Mammary epithelial cell (primary cell): ENCODE results near the gene IFT57.

Experiments used
- EZH2 ChIP-seq: IDR thresholded peaks from 2 replicates; pipeline ENCODE4 v1.6.1; 2012; ENCODE audit warnings: low read length, inconsistent platforms, borderline replicate concordance
- TF ChIP-seq, protein P1 (sequence below), 2 donors: IDR thresholded peaks in 1 of 2; conservative IDR thresholded peaks in 1 of 2; 2 replicates each; pipeline ENCODE4 v1.5.1; 2011 to 2012; ENCODE audit warnings: inconsistent platforms in 2 of 2, low read length in 2 of 2, mild to moderate bottlenecking in 2 of 2, control low read depth in 1 of 2, low read depth in 1 of 2; ENCODE audit not compliant: insufficient read depth in 1 of 2; ENCODE audit errors: extremely low read depth in 1 of 2

DNA sequence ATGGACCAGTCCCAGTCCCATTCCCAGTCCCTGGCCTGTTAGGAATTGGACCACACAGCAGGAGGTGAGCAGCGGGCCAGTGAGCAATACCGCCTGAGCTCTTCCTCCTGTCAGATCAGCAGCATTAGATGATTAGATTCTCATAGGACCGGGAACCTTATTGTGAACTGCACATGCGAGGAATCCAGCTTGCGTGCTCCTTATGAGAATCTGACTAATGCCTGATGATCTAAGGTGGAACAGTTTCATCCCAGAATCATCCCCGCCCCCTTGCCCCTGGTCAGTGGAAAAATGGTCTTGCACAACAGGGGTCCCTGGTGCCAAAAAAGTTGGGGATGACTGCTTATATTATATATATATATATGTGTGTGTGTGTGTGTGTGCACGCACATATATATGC, 63.1 kb downstream of the IFT57 start:
- TF ChIP-seq, protein P1, sequence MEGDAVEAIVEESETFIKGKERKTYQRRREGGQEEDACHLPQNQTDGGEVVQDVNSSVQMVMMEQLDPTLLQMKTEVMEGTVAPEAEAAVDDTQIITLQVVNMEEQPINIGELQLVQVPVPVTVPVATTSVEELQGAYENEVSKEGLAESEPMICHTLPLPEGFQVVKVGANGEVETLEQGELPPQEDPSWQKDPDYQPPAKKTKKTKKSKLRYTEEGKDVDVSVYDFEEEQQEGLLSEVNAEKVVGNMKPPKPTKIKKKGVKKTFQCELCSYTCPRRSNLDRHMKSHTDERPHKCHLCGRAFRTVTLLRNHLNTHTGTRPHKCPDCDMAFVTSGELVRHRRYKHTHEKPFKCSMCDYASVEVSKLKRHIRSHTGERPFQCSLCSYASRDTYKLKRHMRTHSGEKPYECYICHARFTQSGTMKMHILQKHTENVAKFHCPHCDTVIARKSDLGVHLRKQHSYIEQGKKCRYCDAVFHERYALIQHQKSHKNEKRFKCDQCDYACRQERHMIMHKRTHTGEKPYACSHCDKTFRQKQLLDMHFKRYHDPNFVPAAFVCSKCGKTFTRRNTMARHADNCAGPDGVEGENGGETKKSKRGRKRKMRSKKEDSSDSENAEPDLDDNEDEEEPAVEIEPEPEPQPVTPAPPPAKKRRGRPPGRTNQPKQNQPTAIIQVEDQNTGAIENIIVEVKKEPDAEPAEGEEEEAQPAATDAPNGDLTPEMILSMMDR (conservative IDR thresholded peaks at IDR 0.05 in 1 of 2, IDR thresholded peaks at IDR 0.05 in 1 of 2; ENCODE audit: extremely low read depth in 1 of 2, insufficient read depth in 1 of 2, low read depth in 1 of 2, low read length in 2 of 2): no peak
- no peak for TF ChIP-seq EZH2
